AG04450 (cell line): ENCODE results near the gene ABCA2. TPM values are rescaled to one million over a fixed set of nuclear protein-coding genes. Genes with fewer than 3 reads are reported as not detected.

ENCODE experiments used
- CTCF ChIA-PET: fragments of 300-600, 350-600 bp; formaldehyde crosslinking; extraction: SDS; loops from one replicate; lab custom pipeline; 2022; ENCODE audit warnings: antibody characterized with exemption, inconsistent platforms; lab: Charles Lee
- POLR2A ChIA-PET: fragments of 350-600 bp; formaldehyde crosslinking; extraction: SDS; loops from one replicate; lab custom pipeline; 2021; ENCODE audit warnings: antibody characterized with exemption, inconsistent platforms; lab: Yijun Ruan, JAX
- DNase-seq: peaks from one replicate; pipeline ENCODE4 v3.0.0-alpha.2; 2011; ENCODE audit warnings: low read depth, low spot score
- H3K27ac ChIP-seq: one replicate; pipeline ENCODE4 v1.5.1; 2012; ENCODE audit warnings: low read depth, low read length, control low read depth
- H3K27me3 ChIP-seq: one replicate; pipeline ENCODE4 v1.6.0; 2012; ENCODE audit warnings: low read length; ENCODE audit not compliant: control insufficient read depth, insufficient read depth
- H3K4me3 ChIP-seq: 2 replicates; pipeline ENCODE4 v1.5.1; 2011; ENCODE audit warnings: mild to moderate bottlenecking, low read depth, low read length, control low read depth
- H3K9me3 ChIP-seq: 2 replicates; pipeline ENCODE4 v1.5.1; 2012; ENCODE audit warnings: low read length; ENCODE audit not compliant: control insufficient read depth, insufficient read depth
- CTCF ChIP-seq: IDR thresholded peaks from 2 replicates; pipeline ENCODE4 v1.5.1; 2011; ENCODE audit warnings: low read depth, low read length, control low read depth, inconsistent platforms
- polyA plus RNA-seq: library from polyadenylated mRNA; depleted of rRNA; stranded (reverse); fragments of >200 nt; gene quantifications from 2 replicates; pipeline ENCODE4 v1.2.3, GENCODE V29; 2011

ABCA2 gene
- polyA plus RNA-seq, 1 experiment, result 4.7 TPM

- ChIA-PET CTCF (interaction anchor here (1.5 to 5.0 kb wide), 2 partner anchors 13 to 24 kb away, joined by 5 to 58 read pairs; no protein-coding TSS in a partner anchor), POLR2A (interaction anchor here (0.6 kb wide), 1 partner anchor 17 kb away, joined by 6 read pairs; the partner anchor contains the start of gene SAPCD2)
- H3K4me3 ChIP-seq, result no peak overlapping the region
- no peaks in the 10 kb centered on the region; the same call in 1 of the 2 replicates for H3K9me3 ChIP-seq
- DNase-seq, result no peak
- TF ChIP-seq CTCF, result no peak
- H3K27me3 ChIP-seq, result peaks cover 66% of the 10 kb centered on the region
- H3K27ac ChIP-seq, result no peak overlapping the region
These were observed 25.2 kb upstream of the ABCA2 start for GRCh38 chr9:137052998-137053943.

- ChIA-PET POLR2A (no interaction called here), CTCF (interaction anchor here (1.5 to 5.0 kb wide), 2 partner anchors 14 to 23 kb away, joined by 5 to 58 read pairs; no protein-coding TSS in a partner anchor)
- TF ChIP-seq CTCF, result no peak
- no peak for DNase-seq
- H3K9me3 ChIP-seq, result no peaks in the 10 kb centered on the region; the same call in 1 of the 2 replicates
- peaks cover 69% of the 10 kb centered on the region for H3K27me3 ChIP-seq
- H3K27ac ChIP-seq, result no peak overlapping the region
- H3K4me3 ChIP-seq, result no peak overlapping the region
These were observed 24.3 kb upstream of the ABCA2 start for GRCh38 chr9:137052293-137052692.

GRCh38 chr9:137051145-137051724 is 23.2 kb upstream of the ABCA2 start:
- no peaks in the 10 kb centered on the region; the same call in 1 of the 2 replicates for H3K9me3 ChIP-seq
- no peak for TF ChIP-seq CTCF
- POLR2A ChIA-PET, result no interaction called here
- H3K27me3 ChIP-seq, result peaks cover 67% of the 10 kb centered on the region
- no peak overlapping the region for H3K4me3 ChIP-seq
- H3K27ac ChIP-seq, result no peak overlapping the region
- DNase-seq, result no peak
- CTCF ChIA-PET, result interaction anchor here (1.3 kb wide), 1 partner anchor 16 kb away, joined by 3 read pairs; no protein-coding TSS in a partner anchor

GRCh38 chr9:137050570-137050969 is 22.5 kb upstream of the ABCA2 start:
- no peaks in the 10 kb centered on the region; the same call in 1 of the 2 replicates for H3K9me3 ChIP-seq
- no peak for TF ChIP-seq CTCF
- ChIA-PET POLR2A (no interaction called here), CTCF (interaction anchor here (1.3 kb wide), 1 partner anchor 15 kb away, joined by 3 read pairs; no protein-coding TSS in a partner anchor)
- no peak for DNase-seq
- peaks cover 63% of the 10 kb centered on the region for H3K27me3 ChIP-seq
- no peak overlapping the region for H3K27ac ChIP-seq
- no peak overlapping the region for H3K4me3 ChIP-seq
